GM19395 (cell line): ENCODE results near the gene SNAP29.
"Not testable (repeated sequence)": the region's sequence is repeated elsewhere in the genome, so short reads cannot be mapped to it uniquely, and the experiment has no call there.

Source experiments
- ATAC-seq: cut with Tn5 transposase; IDR thresholded peaks from one replicate; pipeline ENCODE4 v1.9.1; 2021; ENCODE audit warnings: mild to moderate bottlenecking, moderate library complexity; ENCODE audit not compliant: unreplicated experiment

The SNAP29 gene

GRCh38 chr22:20927940-20928572, 69.2 kb downstream of the SNAP29 start:
- ATAC-seq: no peak

- no peak for ATAC-seq
Observed at GRCh38 chr22:20928573-20928967, 69.8 kb downstream of the SNAP29 start.

GRCh38 chr22:20930004-20930403, 71.2 kb downstream of the SNAP29 start:
- no peak for ATAC-seq

- ATAC-seq: not testable (repeated sequence)
Observed at GRCh38 chr22:20930435-20930834, 71.6 kb downstream of the SNAP29 start.

GRCh38 chr22:20931126-20931654, 72.4 kb downstream of the SNAP29 start:
- ATAC-seq: no peak

GRCh38 chr22:20933910-20934309, 75.1 kb downstream of the SNAP29 start:
- ATAC-seq: no peak

GRCh38 chr22:20935049-20935448, 76.2 kb downstream of the SNAP29 start:
- not testable (repeated sequence) for ATAC-seq

GRCh38 chr22:20935780-20936539, 77.2 kb downstream of the SNAP29 start:
- ATAC-seq: not testable (repeated sequence)

- no peak for ATAC-seq
Observed at GRCh38 chr22:20937031-20937793, 78.4 kb downstream of the SNAP29 start.

GRCh38 chr22:20937794-20938671, 79.2 kb downstream of the SNAP29 start:
- ATAC-seq: no peak

- not testable (repeated sequence) for ATAC-seq
Observed at GRCh38 chr22:20939457-20940185, 80.8 kb downstream of the SNAP29 start.

GRCh38 chr22:20940186-20940651, 81.4 kb downstream of the SNAP29 start:
- no peak for ATAC-seq
